ENCODE measurements around the gene LRPAP1.

The LRPAP1 gene

DNA sequence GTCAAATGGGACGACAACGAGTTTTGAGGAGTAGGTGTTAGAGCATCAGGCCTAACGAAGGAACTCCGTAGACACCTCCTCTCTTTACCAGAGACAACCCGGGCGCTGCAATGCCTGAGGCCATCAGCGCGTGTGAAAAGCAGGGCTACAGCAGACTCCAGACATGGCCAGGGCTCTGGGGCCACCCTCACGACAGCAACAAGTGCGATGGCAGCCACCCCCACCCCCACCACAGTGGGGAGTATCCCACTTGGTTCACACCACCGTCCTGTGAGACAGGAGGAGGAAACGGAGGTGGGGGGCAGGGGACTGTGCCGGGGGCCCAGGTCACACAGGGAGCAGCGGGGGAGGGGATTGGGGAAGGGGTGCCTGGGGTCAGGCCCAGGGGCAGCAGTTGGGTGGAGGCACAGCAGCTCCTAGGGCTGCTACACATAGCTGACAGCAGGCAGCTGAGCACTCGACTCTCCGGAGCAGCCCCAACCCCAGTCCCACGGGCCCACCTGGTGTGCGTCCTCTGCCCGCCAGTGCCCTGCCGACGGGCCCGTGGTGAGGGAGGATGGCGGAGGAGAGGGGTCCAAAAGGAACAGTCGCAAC, 8.5 kb downstream of the LRPAP1 start:
- TF ChIP-seq ZNF16 (tag by site-specific recombination; IDR thresholded peaks at IDR 0.05; ENCODE audit: low read depth) (no peak), SCRT2 (tag by site-specific recombination; IDR thresholded peaks at IDR 0.05) (0 out of 2 replicates have a peak, but pooled peaks have one; percentile 22)
- Histone ChIP-seq H3K9me3 (ENCODE audit: control insufficient read depth, insufficient read depth, low read depth, low read length) (no peaks in the 10 kb centered on the region), H3K4me1 (ENCODE audit: control insufficient read depth, insufficient read depth, low read length) (no peaks in the 10 kb centered on the region), H3K4me3 (ENCODE audit: low read depth, low read length) (no peak overlapping the region), H3K27ac (ENCODE audit: extremely low read depth, low read depth, low read length) (no peak overlapping the region), H3K36me3 (ENCODE audit: control insufficient read depth in 2 of 2, insufficient read depth in 1 of 2, low read length in 2 of 2) (peaks cover 0 to 91% of the 10 kb centered on the region in 2 experiments; a peak in 1 of 3 replicates)
- ChIA-PET CTCF (no interaction called here), POLR2A (no interaction called here)

- Histone ChIP-seq H3K4me3 (ENCODE audit: low read depth, low read length) (no peak overlapping the region), H3K9me3 (ENCODE audit: control insufficient read depth, insufficient read depth, low read depth, low read length) (no peaks in the 10 kb centered on the region), H3K36me3 (ENCODE audit: control insufficient read depth in 2 of 2, insufficient read depth in 1 of 2, low read length in 2 of 2) (peaks cover 0 to 89% of the 10 kb centered on the region in 2 experiments; a peak in 1 of 3 replicates), H3K27ac (ENCODE audit: extremely low read depth, low read depth, low read length) (no peak overlapping the region), H3K4me1 (ENCODE audit: control insufficient read depth, insufficient read depth, low read length) (no peaks in the 10 kb centered on the region)
- no peak for TF ChIP-seq ZXDB (tag by site-specific recombination; IDR thresholded peaks at IDR 0.05)
- TF ChIP-seq ZNF2 (tag by site-specific recombination; IDR thresholded peaks at IDR 0.05), result no peak
- TF ChIP-seq ZIC2 (tag by site-specific recombination; IDR thresholded peaks at IDR 0.05), result no peak
- no peak for TF ChIP-seq PRDM4 (tag by site-specific recombination; IDR thresholded peaks at IDR 0.05)
- CTCF ChIA-PET, result no interaction called here
- POLR2A ChIA-PET, result no interaction called here
Observed at GRCh38 chr4:3523146-3523627, 9.0 kb downstream of the LRPAP1 start.

DNA sequence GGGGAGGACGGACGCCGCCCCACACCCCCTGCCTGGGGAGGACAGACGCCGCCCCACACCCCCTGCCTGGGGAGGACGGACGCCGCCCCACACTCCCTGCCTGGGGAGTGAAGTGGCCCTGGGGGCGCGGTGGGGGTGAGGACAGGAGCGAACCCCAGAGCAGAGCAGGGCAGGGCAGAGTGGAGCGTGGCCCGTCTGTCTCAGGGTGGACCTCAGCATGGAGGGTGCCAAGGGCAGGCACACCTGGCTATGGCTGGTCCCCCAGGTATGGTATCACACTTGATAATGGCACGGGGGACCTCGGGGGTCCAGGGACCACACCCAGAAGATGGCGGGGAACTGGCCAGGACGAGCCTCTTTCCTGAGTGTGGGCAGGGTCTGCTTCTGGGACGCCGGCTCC, 9.6 kb downstream of the LRPAP1 start:
- Histone ChIP-seq H3K27ac (ENCODE audit: extremely low read depth, low read depth, low read length) (no peak overlapping the region), H3K4me3 (ENCODE audit: low read depth, low read length) (no peak overlapping the region), H3K36me3 (ENCODE audit: control insufficient read depth in 2 of 2, insufficient read depth in 1 of 2, low read length in 2 of 2) (peaks cover 0 to 89% of the 10 kb centered on the region in 2 experiments; a peak in 1 of 3 replicates), H3K4me1 (ENCODE audit: control insufficient read depth, insufficient read depth, low read length) (no peaks in the 10 kb centered on the region), H3K9me3 (ENCODE audit: control insufficient read depth, insufficient read depth, low read depth, low read length) (no peaks in the 10 kb centered on the region)
- TF ChIP-seq ZNF704 (tag by site-specific recombination; IDR thresholded peaks at IDR 0.05), result no peak
- TF ChIP-seq ZNF416 (tag by site-specific recombination; IDR thresholded peaks at IDR 0.05), result no peak
- TF ChIP-seq, protein P1, sequence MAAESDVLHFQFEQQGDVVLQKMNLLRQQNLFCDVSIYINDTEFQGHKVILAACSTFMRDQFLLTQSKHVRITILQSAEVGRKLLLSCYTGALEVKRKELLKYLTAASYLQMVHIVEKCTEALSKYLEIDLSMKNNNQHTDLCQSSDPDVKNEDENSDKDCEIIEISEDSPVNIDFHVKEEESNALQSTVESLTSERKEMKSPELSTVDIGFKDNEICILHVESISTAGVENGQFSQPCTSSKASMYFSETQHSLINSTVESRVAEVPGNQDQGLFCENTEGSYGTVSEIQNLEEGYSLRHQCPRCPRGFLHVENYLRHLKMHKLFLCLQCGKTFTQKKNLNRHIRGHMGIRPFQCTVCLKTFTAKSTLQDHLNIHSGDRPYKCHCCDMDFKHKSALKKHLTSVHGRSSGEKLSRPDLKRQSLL (tag by site-specific recombination; IDR thresholded peaks at IDR 0.05), result no peak
- TF ChIP-seq ZNF792 (tag by site-specific recombination; IDR thresholded peaks at IDR 0.05), result no peak
- no peak for TF ChIP-seq KLF7 (tag by site-specific recombination; IDR thresholded peaks at IDR 0.05; ENCODE audit: borderline replicate concordance)
- TF ChIP-seq TCF7L2 (IDR thresholded peaks at IDR 0.05; ENCODE audit: borderline replicate concordance, low read depth, low read length), result no peak
- TF ChIP-seq KLF9 (tag by site-specific recombination; IDR thresholded peaks at IDR 0.05; ENCODE audit: low read depth), result no peak
- TF ChIP-seq ZNF664 (tag by site-specific recombination; IDR thresholded peaks at IDR 0.05), result no peak
- TF ChIP-seq ZNF280D (tag by site-specific recombination; IDR thresholded peaks at IDR 0.05), result no peak
- POLR2A ChIA-PET, result no interaction called here
- CTCF ChIA-PET, result no interaction called here

All from HEK293 (cell line).